A549 (cell line): ENCODE measurements around the gene RPS16. TPM values are rescaled to one million over a fixed set of nuclear protein-coding genes. Genes with fewer than 3 reads are reported as not detected.

ENCODE experiments used
- ATAC-seq, 2 experiments: fragments of 200-7000 bp in 1 of 2; fragments of >200 bp in 1 of 2; cut with Nextera tagmentation in 1 of 2; cut with Tn5 transposase in 1 of 2; 3 replicates each; pipeline versions ENCODE4 v1.8.0 to v1.9.1; 2018 to 2020; ENCODE audit warnings: mild to moderate bottlenecking in 1 of 2, moderate library complexity in 1 of 2
- CTCF ChIA-PET: fragments of 300-600 bp; sonication (Branson Sonifier 250); formaldehyde crosslinking; extraction: SDS; loops from one replicate; lab custom pipeline; 2021; ENCODE audit warnings: antibody characterized with exemption, inconsistent platforms; lab: Yijun Ruan, JAX
- POLR2A ChIA-PET: fragments of 350-600 bp; formaldehyde crosslinking; extraction: SDS; loops from one replicate; lab custom pipeline; 2021; ENCODE audit warnings: antibody characterized with exemption, inconsistent platforms; lab: Yijun Ruan, JAX
- DNase-seq, 2 experiments: peaks; one replicate each; pipeline versions ENCODE4 v3.0.0 to v3.0.0-alpha.2; 2011 to 2016; ENCODE audit warnings: low read depth in 1 of 2, low spot score in 1 of 2
- FAIRE-seq: peaks from 2 replicates; lab custom pipeline; 2011; peaks lifted over from hg19 to GRCh38; lab: Jason Lieb, UNC
- H3K27ac ChIP-seq, 2 experiments: fragments of >200 bp; sonication (Bioruptor Twin); formaldehyde crosslinking; 3 replicates each; pipeline ENCODE4 v1.5.1; 2016 to 2017
- H3K4me1 ChIP-seq: fragments of >200 bp; sonication (Bioruptor Twin); formaldehyde crosslinking; 3 replicates; pipeline ENCODE4 v1.6.1; 2016
- H3K4me2 ChIP-seq: fragments of >200 bp; sonication (Bioruptor Twin); formaldehyde crosslinking; 3 replicates; pipeline ENCODE4 v1.6.1; 2016
- H3K4me3 ChIP-seq: fragments of >200 bp; sonication (Bioruptor Twin); formaldehyde crosslinking; 3 replicates; pipeline ENCODE4 v1.5.1; 2016
- H3K9me3 ChIP-seq: fragments of >200 bp; sonication (Bioruptor Twin); formaldehyde crosslinking; 3 replicates; pipeline ENCODE4 v1.6.1; 2016
- BHLHE40 ChIP-seq: IDR thresholded peaks from 2 replicates; pipeline ENCODE4 v1.6.1; 2012; ENCODE audit warnings: low read depth, low read length, inconsistent platforms
- CHD4 ChIP-seq: fragments of 200-600 bp; sonication (generic); IDR thresholded peaks from 2 replicates; pipeline ENCODE4 v1.6.1; 2016; ENCODE audit warnings: antibody characterized with exemption, mild to moderate bottlenecking, borderline replicate concordance
- FOSL2 ChIP-seq, 2 experiments: fragments of 450-650 bp in 1 of 2; fragments of >200 bp in 1 of 2; sonication (Bioruptor Twin) in 1 of 2; formaldehyde crosslinking; IDR thresholded peaks; 2 replicates each; pipeline versions ENCODE4 v1.5.0 to v1.6.1; 2016 to 2020; ENCODE audit warnings: mild to moderate bottlenecking in 1 of 2, moderate library complexity in 1 of 2
- GATA3 ChIP-seq: IDR thresholded peaks from 2 replicates; pipeline ENCODE4 v1.6.1; 2012; ENCODE audit warnings: borderline replicate concordance
- HOXB5 ChIP-seq: fragments of 250-450 bp; sonication (Bioruptor Pico); IDR thresholded peaks from 2 replicates; pipeline ENCODE4 v1.5.0; 2020; ENCODE audit warnings: mild to moderate bottlenecking, moderate library complexity
- JUN ChIP-seq, 2 experiments: fragments of >200 bp; sonication (Bioruptor Twin); formaldehyde crosslinking; IDR thresholded peaks; 2 replicates in 1 of 2; 3 replicates in 1 of 2; pipeline ENCODE4 v1.6.1; 2016 to 2017
- KDM1A ChIP-seq: fragments of 200-600 bp; sonication (generic); IDR thresholded peaks from 2 replicates; pipeline ENCODE4 v1.6.1; 2016; ENCODE audit warnings: low read depth, mild to moderate bottlenecking
- MAZ ChIP-seq: fragments of 150-350 bp; IDR thresholded peaks from 2 replicates; pipeline ENCODE4 v1.6.1; 2014; ENCODE audit warnings: antibody characterized with exemption, low read depth, low read length, borderline replicate concordance
- MYC ChIP-seq: IDR thresholded peaks from 2 replicates; pipeline ENCODE4 v1.6.1; 2012; ENCODE audit warnings: mild to moderate bottlenecking, inconsistent platforms, low read length, improper control_type of control experiment, borderline replicate concordance
- POLR2AphosphoS2 ChIP-seq: conservative IDR thresholded peaks from 2 replicates; pipeline ENCODE4 v1.6.1; 2012; ENCODE audit warnings: low read length, improper control_type of control experiment, inconsistent platforms
- RFX5 ChIP-seq: fragments of 450-650 bp; IDR thresholded peaks from 2 replicates; pipeline ENCODE4 v1.7.1; 2014; ENCODE audit warnings: antibody characterized with exemption, mild to moderate bottlenecking, moderate library complexity
- TFCP2L1 ChIP-seq: fragments of 250-450 bp; sonication (Bioruptor Pico); IDR thresholded peaks from 2 replicates; pipeline ENCODE4 v1.5.0; 2021; ENCODE audit warnings: mild to moderate bottlenecking
- WGBS: methylation state at CpG from one replicate; pipeline ENCODE4 v1.1.6; 2017; ENCODE audit errors: missing lambda C conversion rate; 5-methylcytosine and 5-hydroxymethylcytosine counted together
- polyA plus RNA-seq, 4 experiments: library from polyadenylated mRNA; depleted of rRNA in 3 of 4; stranded (reverse); fragments of >200 nt; fragmentation: RNase III in 1 of 4; extraction: RNeasy Plus Mini Kit Qiagen cat#74134 plus additional on column Dnase treatment in 1 of 4; gene quantifications; 2 replicates in 3 of 4; 3 replicates in 1 of 4; pipeline ENCODE4 v1.2.3, GENCODE V29; 2011 to 2017
- TF ChIP-seq, protein P1 (sequence below): fragments of 250-450 bp; sonication (Bioruptor Pico); IDR thresholded peaks from 2 replicates; pipeline ENCODE4 v1.5.0; 2020; ENCODE audit warnings: low read depth, mild to moderate bottlenecking, moderate library complexity
- TF ChIP-seq, protein P2 (sequence below): fragments of >200 bp; sonication (Bioruptor Twin); formaldehyde crosslinking; IDR thresholded peaks from 3 replicates; pipeline ENCODE4 v1.6.1; 2016
- TF ChIP-seq, protein P3 (sequence below): IDR thresholded peaks from 2 replicates; pipeline ENCODE4 v1.6.1; 2012

RPS16 gene
- polyA plus RNA-seq, 2 of the 4 experiments (the other 2 are of a cell fraction), result 4,348 to 4,855 TPM

DNA sequence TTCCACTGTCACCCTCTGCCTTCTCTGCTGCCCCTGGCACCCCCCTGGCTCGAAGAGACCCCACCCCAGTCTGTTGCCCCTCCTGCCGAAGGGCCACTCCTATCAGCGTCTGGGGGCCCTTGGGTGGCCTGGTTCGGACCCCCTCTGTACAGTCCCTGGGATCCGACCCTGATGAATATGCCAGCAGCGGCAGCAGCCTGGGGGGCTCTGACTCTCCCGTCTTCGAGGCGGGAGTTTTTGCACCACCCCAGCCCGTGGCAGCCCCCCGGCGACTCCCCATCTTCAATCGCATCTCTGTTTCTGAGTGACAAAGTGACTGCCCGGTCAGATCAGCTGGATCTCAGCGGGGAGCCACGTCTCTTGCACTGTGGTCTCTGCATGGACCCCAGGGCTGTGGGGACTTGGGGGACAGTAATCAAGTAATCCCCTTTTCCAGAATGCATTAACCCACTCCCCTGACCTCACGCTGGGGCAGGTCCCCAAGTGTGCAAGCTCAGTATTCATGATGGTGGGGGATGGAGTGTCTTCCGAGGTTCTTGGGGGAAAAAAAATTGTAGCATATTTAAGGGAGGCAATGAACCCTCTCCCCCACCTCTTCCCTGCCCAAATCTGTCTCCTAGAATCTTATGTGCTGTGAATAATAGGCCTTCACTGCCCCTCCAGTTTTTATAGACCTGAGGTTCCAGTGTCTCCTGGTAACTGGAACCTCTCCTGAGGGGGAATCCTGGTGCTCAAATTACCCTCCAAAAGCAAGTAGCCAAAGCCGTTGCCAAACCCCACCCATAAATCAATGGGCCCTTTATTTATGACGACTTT, 27.1 kb downstream of the RPS16 start:
- DNase-seq, result peak in 1 of 2 experiments; percentile 61
- H3K9me3 ChIP-seq, result no peaks in the 10 kb centered on the region
- ChIA-PET POLR2A (interaction anchor here (0.6 to 9.4 kb wide), 6 partner anchors 7 to 279 kb away, joined by 3 to 140 read pairs (median 14); partner anchors contain the start of genes MED29, PAF1 and RPS16), CTCF (interaction anchor here (0.6 to 21.4 kb wide), 11 partner anchors 10 to 448 kb away, joined by 3 to 457 read pairs (median 4); partner anchors contain the start of genes MED29, PAF1, RPS16 and SAMD4B)
- peaks cover 53% of the 10 kb centered on the region for H3K4me1 ChIP-seq
- ATAC-seq, result no peak
- H3K27ac ChIP-seq, result peak overlapping the region; percentile 94 to 99
- peak overlapping the region; percentile 95 for H3K4me2 ChIP-seq
- peak overlapping the region; percentile 76 for H3K4me3 ChIP-seq
- 0 out of 2 replicates have a peak, but pooled peaks have one; percentile 7 for TF ChIP-seq MAZ
- no peak; a peak in 1 of 5 replicates for TF ChIP-seq JUN (IDR thresholded peaks at IDR 0.05)
- TF ChIP-seq, protein P1, sequence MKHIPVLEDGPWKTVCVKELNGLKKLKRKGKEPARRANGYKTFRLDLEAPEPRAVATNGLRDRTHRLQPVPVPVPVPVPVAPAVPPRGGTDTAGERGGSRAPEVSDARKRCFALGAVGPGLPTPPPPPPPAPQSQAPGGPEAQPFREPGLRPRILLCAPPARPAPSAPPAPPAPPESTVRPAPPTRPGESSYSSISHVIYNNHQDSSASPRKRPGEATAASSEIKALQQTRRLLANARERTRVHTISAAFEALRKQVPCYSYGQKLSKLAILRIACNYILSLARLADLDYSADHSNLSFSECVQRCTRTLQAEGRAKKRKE (CRISPR knock-in tag), result no peak
- TF ChIP-seq, protein P2, sequence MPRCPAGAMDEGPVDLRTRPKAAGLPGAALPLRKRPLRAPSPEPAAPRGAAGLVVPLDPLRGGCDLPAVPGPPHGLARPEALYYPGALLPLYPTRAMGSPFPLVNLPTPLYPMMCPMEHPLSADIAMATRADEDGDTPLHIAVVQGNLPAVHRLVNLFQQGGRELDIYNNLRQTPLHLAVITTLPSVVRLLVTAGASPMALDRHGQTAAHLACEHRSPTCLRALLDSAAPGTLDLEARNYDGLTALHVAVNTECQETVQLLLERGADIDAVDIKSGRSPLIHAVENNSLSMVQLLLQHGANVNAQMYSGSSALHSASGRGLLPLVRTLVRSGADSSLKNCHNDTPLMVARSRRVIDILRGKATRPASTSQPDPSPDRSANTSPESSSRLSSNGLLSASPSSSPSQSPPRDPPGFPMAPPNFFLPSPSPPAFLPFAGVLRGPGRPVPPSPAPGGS, result peak; percentile 10; the same call in 1 of the 3 replicates
- TF ChIP-seq POLR2AphosphoS2, result peak; percentile 69; the same call in 1 of the 2 replicates
- TF ChIP-seq TFCP2L1, result 0 out of 2 replicates have a peak, but pooled peaks have one; percentile 23
- TF ChIP-seq KDM1A, result no peak
- TF ChIP-seq BHLHE40, result 0 out of 2 replicates have a peak, but pooled peaks have one; percentile 20
- WGBS, result 38% methylated on average over 18 of the region's 20 CpGs
- no peak for FAIRE-seq

DNA sequence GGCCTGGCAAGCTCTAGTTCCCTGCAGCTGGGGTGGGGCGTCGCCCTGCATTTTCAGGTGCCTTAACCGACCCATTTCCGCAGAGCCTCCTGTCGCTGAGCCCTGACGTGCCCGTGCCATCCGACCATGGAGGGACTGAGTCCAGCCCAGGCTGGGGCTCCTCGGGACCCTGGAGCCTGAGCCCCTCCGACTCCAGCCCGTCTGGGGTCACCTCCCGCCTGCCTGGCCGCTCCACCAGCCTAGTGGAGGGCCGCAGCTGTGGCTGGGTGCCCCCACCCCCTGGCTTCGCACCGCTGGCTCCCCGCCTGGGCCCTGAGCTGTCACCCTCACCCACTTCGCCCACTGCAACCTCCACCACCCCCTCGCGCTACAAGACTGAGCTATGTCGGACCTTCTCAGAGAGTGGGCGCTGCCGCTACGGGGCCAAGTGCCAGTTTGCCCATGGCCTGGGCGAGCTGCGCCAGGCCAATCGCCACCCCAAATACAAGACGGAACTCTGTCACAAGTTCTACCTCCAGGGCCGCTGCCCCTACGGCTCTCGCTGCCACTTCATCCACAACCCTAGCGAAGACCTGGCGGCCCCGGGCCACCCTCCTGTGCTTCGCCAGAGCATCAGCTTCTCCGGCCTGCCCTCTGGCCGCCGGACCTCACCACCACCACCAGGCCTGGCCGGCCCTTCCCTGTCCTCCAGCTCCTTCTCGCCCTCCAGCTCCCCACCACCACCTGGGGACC, 27.9 kb downstream of the RPS16 start:
- Histone ChIP-seq H3K9me3 (no peaks in the 10 kb centered on the region), H3K4me1 (peaks cover 60% of the 10 kb centered on the region), H3K4me2 (peak overlapping the region; percentile 95), H3K4me3 (peak overlapping the region; percentile 76), H3K27ac (peak overlapping the region; percentile 94 to 99)
- WGBS, result 6% methylated on average over 38 of the region's 40 CpGs
- TF ChIP-seq, protein P3, sequence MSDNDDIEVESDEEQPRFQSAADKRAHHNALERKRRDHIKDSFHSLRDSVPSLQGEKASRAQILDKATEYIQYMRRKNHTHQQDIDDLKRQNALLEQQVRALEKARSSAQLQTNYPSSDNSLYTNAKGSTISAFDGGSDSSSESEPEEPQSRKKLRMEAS, result peak; percentile 54
- TF ChIP-seq RFX5 (no peak), MYC (0 out of 2 replicates have a peak, but pooled peaks have one; percentile 52), HOXB5 (no peak), GATA3 (peak; percentile 10; the same call in 1 of the 2 replicates), POLR2AphosphoS2 (peak; percentile 54), FOSL2 (IDR thresholded peaks at IDR 0.05) (no peak), FOSL2 (CRISPR knock-in tag; IDR thresholded peaks at IDR 0.05) (0 out of 2 replicates have a peak, but pooled peaks have one; percentile 2), CHD4 (no peak), JUN (IDR thresholded peaks at IDR 0.05) (peak in 1 of 2 experiments; percentile 46; a peak in 3 of 5 replicates)
- TF ChIP-seq, protein P2, result 0 out of 3 replicates have a peak, but pooled peaks have one; percentile 17
- ATAC-seq, result no peak
- peak in 1 of 2 experiments; percentile 60 for DNase-seq
- ChIA-PET CTCF (interaction anchor here (0.6 to 21.4 kb wide), 13 partner anchors 10 to 447 kb away, joined by 3 to 457 read pairs (median 4); partner anchors contain the start of genes EID2B, MED29, PAF1 and RPS16), POLR2A (interaction anchor here (0.6 to 9.4 kb wide), 6 partner anchors 10 to 278 kb away, joined by 3 to 140 read pairs (median 22); partner anchors contain the start of genes MED29, PAF1 and RPS16)
- no peak for FAIRE-seq
